Measurements from ENCODE around the gene SUPT20H. TPM values are rescaled to one million over a fixed set of nuclear protein-coding genes. Genes with fewer than 3 reads are reported as not detected.

SUPT20H gene
- total and polyA plus RNA-seq, 2 of the 13 experiments (the other 11 are each of a cell fraction or from before 2014, with no cell fraction given), result 35.0 to 63.6 TPM

GRCh38 chr13:36999054-36999714 is 60.3 kb downstream of the SUPT20H start, which contains the start of gene ALG5 (continued):
- TF ChIP-seq ZNF512 (CRISPR knock-in tag; IDR thresholded peaks at IDR 0.05) (no peak), ZNF768 (CRISPR knock-in tag; IDR thresholded peaks at IDR 0.05) (peak; percentile 78; the same call in 1 of the 2 replicates), IKZF4 (CRISPR knock-in tag; IDR thresholded peaks at IDR 0.05; ENCODE audit: borderline replicate concordance, low read depth, not compliant biosample characterization) (no peak), ZNF552 (CRISPR knock-in tag; IDR thresholded peaks at IDR 0.05; ENCODE audit: borderline replicate concordance) (no peak), PAWR (CRISPR knock-in tag; IDR thresholded peaks at IDR 0.05; ENCODE audit: borderline replicate concordance) (no peak), ZBTB25 (CRISPR knock-in tag; IDR thresholded peaks at IDR 0.05) (no peak; the same call in none of the 2 replicates), MAF1 (CRISPR knock-in tag; IDR thresholded peaks at IDR 0.05; ENCODE audit: borderline replicate concordance) (peak; percentile 73; the same call in 1 of the 2 replicates), GATAD1 (CRISPR knock-in tag; IDR thresholded peaks at IDR 0.05) (peak; percentile 91), KDM2A (CRISPR knock-in tag; IDR thresholded peaks at IDR 0.05; ENCODE audit: borderline replicate concordance, low read depth) (peak; percentile 67), NR2C2 (CRISPR knock-in tag; IDR thresholded peaks at IDR 0.05; ENCODE audit: borderline replicate concordance) (peak; percentile 86), SOX13 (IDR thresholded peaks at IDR 0.05) (no peak), SOX13 (CRISPR knock-in tag; conservative IDR thresholded peaks at IDR 0.05 in 1 of 2, IDR thresholded peaks at IDR 0.05 in 1 of 2) (0 out of 4 replicates have a peak, but pooled peaks of 1 of the 2 experiments have one; percentile 8), HNF4G (IDR thresholded peaks at IDR 0.05; ENCODE audit: borderline replicate concordance, low read depth, low read length) (no peak), HNF4G (CRISPR knock-in tag; IDR thresholded peaks at IDR 0.05; ENCODE audit: borderline replicate concordance, low read depth) (no peak; the same call in 1 of the 2 replicates), MED1 (CRISPR knock-in tag; IDR thresholded peaks at IDR 0.05) (peak; percentile 81), NONO (IDR thresholded peaks at IDR 0.05) (no peak), NONO (CRISPR knock-in tag; conservative IDR thresholded peaks at IDR 0.05) (peak; percentile 92), CBX2 (IDR thresholded peaks at IDR 0.05; ENCODE audit: low read depth, low read length) (no peak), CBX2 (CRISPR knock-in tag; IDR thresholded peaks at IDR 0.05; ENCODE audit: low read depth) (no peak), MEIS2 (CRISPR knock-in tag; IDR thresholded peaks at IDR 0.05) (peak; percentile 64; the same call in 1 of the 2 replicates), ZNF776 (CRISPR knock-in tag; IDR thresholded peaks at IDR 0.05) (0 out of 2 replicates have a peak, but pooled peaks have one; percentile 27)
- TF ChIP-seq, protein P1, sequence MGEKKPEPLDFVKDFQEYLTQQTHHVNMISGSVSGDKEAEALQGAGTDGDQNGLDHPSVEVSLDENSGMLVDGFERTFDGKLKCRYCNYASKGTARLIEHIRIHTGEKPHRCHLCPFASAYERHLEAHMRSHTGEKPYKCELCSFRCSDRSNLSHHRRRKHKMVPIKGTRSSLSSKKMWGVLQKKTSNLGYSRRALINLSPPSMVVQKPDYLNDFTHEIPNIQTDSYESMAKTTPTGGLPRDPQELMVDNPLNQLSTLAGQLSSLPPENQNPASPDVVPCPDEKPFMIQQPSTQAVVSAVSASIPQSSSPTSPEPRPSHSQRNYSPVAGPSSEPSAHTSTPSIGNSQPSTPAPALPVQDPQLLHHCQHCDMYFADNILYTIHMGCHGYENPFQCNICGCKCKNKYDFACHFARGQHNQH (CRISPR knock-in tag; IDR thresholded peaks at IDR 0.05), result peak; percentile 81
- TF ChIP-seq, protein P2, sequence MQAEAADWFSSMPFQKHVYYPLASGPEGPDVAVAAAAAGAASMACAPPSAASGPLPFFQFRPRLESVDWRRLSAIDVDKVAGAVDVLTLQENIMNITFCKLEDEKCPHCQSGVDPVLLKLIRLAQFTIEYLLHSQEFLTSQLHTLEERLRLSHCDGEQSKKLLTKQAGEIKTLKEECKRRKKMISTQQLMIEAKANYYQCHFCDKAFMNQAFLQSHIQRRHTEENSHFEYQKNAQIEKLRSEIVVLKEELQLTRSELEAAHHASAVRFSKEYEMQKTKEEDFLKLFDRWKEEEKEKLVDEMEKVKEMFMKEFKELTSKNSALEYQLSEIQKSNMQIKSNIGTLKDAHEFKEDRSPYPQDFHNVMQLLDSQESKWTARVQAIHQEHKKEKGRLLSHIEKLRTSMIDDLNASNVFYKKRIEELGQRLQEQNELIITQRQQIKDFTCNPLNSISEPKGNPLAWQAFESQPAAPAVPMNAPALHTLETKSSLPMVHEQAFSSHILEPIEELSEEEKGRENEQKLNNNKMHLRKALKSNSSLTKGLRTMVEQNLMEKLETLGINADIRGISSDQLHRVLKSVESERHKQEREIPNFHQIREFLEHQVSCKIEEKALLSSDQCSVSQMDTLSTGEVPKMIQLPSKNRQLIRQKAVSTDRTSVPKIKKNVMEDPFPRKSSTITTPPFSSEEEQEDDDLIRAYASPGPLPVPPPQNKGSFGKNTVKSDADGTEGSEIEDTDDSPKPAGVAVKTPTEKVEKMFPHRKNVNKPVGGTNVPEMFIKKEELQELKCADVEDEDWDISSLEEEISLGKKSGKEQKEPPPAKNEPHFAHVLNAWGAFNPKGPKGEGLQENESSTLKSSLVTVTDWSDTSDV (CRISPR knock-in tag; IDR thresholded peaks at IDR 0.05), result peak; percentile 27; the same call in 1 of the 2 replicates
